PC-3 (cell line): Measurements from ENCODE around the gene GRID2IP. TPM values are rescaled to one million over a fixed set of nuclear protein-coding genes. Genes with fewer than 3 reads are reported as not detected.

ENCODE experiments used
- ATAC-seq: fragments of 200-7000 bp; cut with Tn5 transposase; 2 replicates; pipeline ENCODE4 v1.9.1; 2020; ENCODE audit warnings: mild to moderate bottlenecking, moderate library complexity
- BruUV-seq: library from RNA; stranded (reverse); fragments of 400-500 nt; replicated peaks from 2 replicates; lab custom pipeline; 2021; lab: Mats Ljungman, UMichigan
- CTCF ChIA-PET: fragments of 300-600 bp; sonication (Branson Sonifier 250); formaldehyde crosslinking; loops from one replicate; lab custom pipeline; 2022; ENCODE audit warnings: antibody characterized with exemption; lab: Charles Lee
- POLR2A ChIA-PET: fragments of 300-600 bp; sonication (Branson Sonifier 250); formaldehyde crosslinking; loops from one replicate; lab custom pipeline; 2022; ENCODE audit warnings: antibody characterized with exemption; ENCODE audit not compliant: unreplicated experiment; lab: Charles Lee
- DNase-seq: peaks from one replicate; pipeline ENCODE4 v3.0.0-alpha.2; 2015
- H2AFZ ChIP-seq: fragments of 300-600 bp; sonication (generic); 2 replicates; pipeline ENCODE4 v1.6.0; 2016; ENCODE audit warnings: antibody characterized with exemption, low read length
- H3F3A ChIP-seq: fragments of 300-600 bp; sonication (generic); one replicate; pipeline ENCODE4 v1.6.0; 2017; ENCODE audit warnings: antibody characterized with exemption, low read length, control low read depth, mild to moderate bottlenecking; ENCODE audit not compliant: unreplicated experiment
- H3K27ac ChIP-seq: fragments of 300-600 bp; sonication (generic); 2 replicates; pipeline ENCODE4 v1.5.1; 2016; ENCODE audit warnings: mild to moderate bottlenecking, low read length
- H3K27me3 ChIP-seq: fragments of 300-600 bp; sonication (generic); 2 replicates; pipeline ENCODE4 v1.6.1; 2016; ENCODE audit warnings: low read length, mixed read lengths
- H3K36me3 ChIP-seq: fragments of 300-600 bp; sonication (generic); 2 replicates; pipeline ENCODE4 v1.6.1; 2016; ENCODE audit warnings: low read depth, mixed run types, low read length, mixed read lengths
- H3K4me1 ChIP-seq: fragments of 300-600 bp; sonication (generic); 2 replicates; pipeline ENCODE4 v1.5.1; 2016; ENCODE audit warnings: low read length; ENCODE audit not compliant: insufficient read depth
- H3K4me2 ChIP-seq: fragments of 300-600 bp; sonication (generic); 2 replicates; pipeline ENCODE4 v1.6.0; 2016; ENCODE audit warnings: low read length
- H3K4me3 ChIP-seq: fragments of 300-600 bp; sonication (generic); 2 replicates; pipeline ENCODE4 v1.5.1; 2016; ENCODE audit warnings: mild to moderate bottlenecking, low read length, mixed read lengths
- H3K79me2 ChIP-seq: fragments of 300-600 bp; sonication (generic); 2 replicates; pipeline ENCODE4 v1.6.1; 2017; ENCODE audit warnings: low read length, mixed read lengths
- H3K9ac ChIP-seq: fragments of 300-600 bp; sonication (generic); 2 replicates; pipeline ENCODE4 v1.6.0; 2016; ENCODE audit warnings: mild to moderate bottlenecking, low read length
- H3K9me2 ChIP-seq: fragments of 300-600 bp; sonication (generic); replicated peaks from 2 replicates; pipeline ENCODE4 v1.6.1; 2016; ENCODE audit warnings: mixed run types, low read length, mixed read lengths
- H3K9me3 ChIP-seq: fragments of 300-600 bp; sonication (generic); 2 replicates; pipeline ENCODE4 v1.6.1; 2016; ENCODE audit warnings: low read length, mixed read lengths
- H4K20me1 ChIP-seq: fragments of 300-600 bp; sonication (generic); 2 replicates; pipeline ENCODE4 v1.6.1; 2016; ENCODE audit warnings: low read length, mixed read lengths
- CTCF ChIP-seq: fragments of 300-600 bp; sonication (generic); conservative IDR thresholded peaks from 2 replicates; pipeline ENCODE4 v1.5.1; 2017; ENCODE audit warnings: antibody characterized with exemption, low read depth, mild to moderate bottlenecking, low read length
- EZH2 ChIP-seq: fragments of 300-600 bp; sonication (generic); IDR thresholded peaks from one replicate; pipeline ENCODE4 v1.6.1; 2017; ENCODE audit warnings: antibody characterized with exemption, mild to moderate bottlenecking, low read length; ENCODE audit not compliant: unreplicated experiment
- EZH2phosphoT487 ChIP-seq: fragments of 300-600 bp; sonication (generic); IDR thresholded peaks from 2 replicates; pipeline ENCODE4 v1.6.1; 2018; ENCODE audit warnings: mild to moderate bottlenecking, antibody characterized with exemption, low read length, borderline replicate concordance
- intact Hi-C: fragments of 100-400 bp; cut with micrococcal nuclease; formaldehyde crosslinking; loops from 2 replicates; pipeline ENCODE4 v1.9.0; 2023
- total RNA-seq: library from RNA; depleted of rRNA; stranded (reverse); fragments of >200 nt; gene quantifications from 2 replicates; pipeline ENCODE4 v1.2.3, GENCODE V29; 2014

GRID2IP gene
- total RNA-seq, 1 experiment from 2014 or later: not detected

GRCh38 chr7:6477318-6477660 is 74.0 kb downstream of the GRID2IP start:
- no peaks in the 10 kb centered on the region for H3K27me3 ChIP-seq
- no TSS peak for BruUV-seq
- intact Hi-C loops: no loop called here
- H2AFZ ChIP-seq: no peak overlapping the region
- no peak overlapping the region for H3K4me3 ChIP-seq
- H3K9me3 ChIP-seq: no peaks in the 10 kb centered on the region
- peaks cover 99% of the 10 kb centered on the region for H3K79me2 ChIP-seq
- H3K4me2 ChIP-seq: no peak overlapping the region
- DNase-seq (no peak), ATAC-seq (no peak)
- H3K9ac ChIP-seq: no peak overlapping the region
- peaks cover 79% of the 10 kb centered on the region for H4K20me1 ChIP-seq
- TF ChIP-seq CTCF: no peak
- TF ChIP-seq EZH2phosphoT487: no peak
- TF ChIP-seq EZH2: no peak
- H3K36me3 ChIP-seq: peaks cover 35% of the 10 kb centered on the region; the same call in 1 of the 2 replicates
- no peaks in the 10 kb centered on the region for H3K9me2 ChIP-seq
- peaks cover 20% of the 10 kb centered on the region for H3K4me1 ChIP-seq
- POLR2A ChIA-PET: no interaction called here
- CTCF ChIA-PET: no interaction called here
- no peaks in the 10 kb centered on the region for H3F3A ChIP-seq
- H3K27ac ChIP-seq: no peak overlapping the region

DNA sequence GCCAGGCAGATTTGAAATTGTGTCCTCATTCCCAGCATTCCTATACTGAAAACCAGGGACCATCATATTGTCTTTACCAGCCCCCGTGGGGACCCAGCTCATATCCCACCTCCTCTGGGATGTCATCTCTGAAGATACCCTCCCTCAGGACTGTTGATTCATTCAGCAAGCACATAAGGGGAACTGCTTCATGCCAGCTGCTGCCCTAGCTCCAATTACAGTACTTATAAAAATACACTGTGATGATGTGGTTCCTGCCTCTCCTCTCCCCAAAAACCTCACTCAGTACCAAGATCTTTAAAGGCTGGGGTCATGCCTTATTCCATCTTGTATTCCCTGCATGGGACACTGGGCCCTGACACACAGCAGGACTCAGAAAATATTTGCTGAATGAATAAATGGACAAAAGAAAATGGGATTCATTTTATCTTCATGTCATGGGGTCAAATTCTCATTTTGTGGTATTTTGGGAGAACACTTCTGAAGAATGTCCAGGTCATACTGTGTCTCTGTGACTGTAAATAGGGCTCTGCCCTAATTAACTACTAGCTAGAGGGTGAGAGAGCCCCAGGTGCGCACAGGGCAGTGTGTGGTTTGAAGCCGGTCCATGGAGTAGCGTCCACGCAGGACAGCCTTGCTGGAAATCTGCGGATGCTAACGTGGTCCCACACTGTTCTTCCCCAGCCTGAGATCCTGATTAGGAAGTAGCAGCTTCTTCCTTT is 74.5 kb downstream of the GRID2IP start:
- Histone ChIP-seq H3K36me3 (peaks cover 37% of the 10 kb centered on the region; the same call in 1 of the 2 replicates), H2AFZ (no peak overlapping the region), H3K27me3 (no peaks in the 10 kb centered on the region), H3F3A (no peaks in the 10 kb centered on the region), H3K9me2 (no peaks in the 10 kb centered on the region), H3K9ac (no peak overlapping the region), H4K20me1 (peaks cover 76% of the 10 kb centered on the region), H3K4me3 (no peak overlapping the region), H3K27ac (no peak overlapping the region), H3K79me2 (peaks cover 98% of the 10 kb centered on the region), H3K4me2 (no peak overlapping the region), H3K9me3 (no peaks in the 10 kb centered on the region), H3K4me1 (peaks cover 17% of the 10 kb centered on the region)
- ATAC-seq (peak; percentile 10; the same call in 1 of the 2 replicates), DNase-seq (no peak)
- POLR2A ChIA-PET: no interaction called here
- CTCF ChIA-PET: no interaction called here
- intact Hi-C loops: no loop called here
- no peak for TF ChIP-seq CTCF
- TF ChIP-seq EZH2: no peak
- TF ChIP-seq EZH2phosphoT487: no peak
- BruUV-seq: no TSS peak
